H1 (cell line): ENCODE measurements around the gene TFF2. TPM values are rescaled to one million over a fixed set of nuclear protein-coding genes. Genes with fewer than 3 reads are reported as not detected.

Source experiments
- CTCF ChIA-PET: fragments of 300-600 bp; sonication (Branson Sonifier 250); formaldehyde crosslinking; loops from one replicate; lab custom pipeline; 2021; ENCODE audit not compliant: partially characterized antibody; lab: Charles Lee
- POLR2A ChIA-PET: fragments of 300-600 bp; sonication (Branson Sonifier 250); formaldehyde crosslinking; loops from one replicate; lab custom pipeline; 2021; ENCODE audit warnings: inconsistent platforms; ENCODE audit not compliant: partially characterized antibody; lab: Charles Lee
- DNase-seq, 2 experiments: peaks; one replicate each; pipeline versions ENCODE4 v3.0.0 to v3.0.0-alpha.2; 2010 to 2022; ENCODE audit warnings: low spot score in 2 of 2, low read depth in 1 of 2, mixed read lengths in 1 of 2
- FAIRE-seq: peaks from 2 replicates; lab custom pipeline; 2011; peaks lifted over from hg19 to GRCh38; lab: Jason Lieb, UNC
- H2AFZ ChIP-seq: 2 replicates; pipeline ENCODE4 v1.8.1; 2012; ENCODE audit warnings: low read length, inconsistent platforms
- H2AK5ac ChIP-seq: 2 replicates; pipeline ENCODE4 v1.6.1; 2013; ENCODE audit warnings: low read depth, low read length
- H2BK120ac ChIP-seq: replicated peaks from 2 replicates; pipeline ENCODE3; 2013; ENCODE audit warnings: low read depth, low read length, inconsistent platforms
- H2BK12ac ChIP-seq: 2 replicates; pipeline ENCODE4 v1.6.1; 2013; ENCODE audit warnings: low read depth, low read length
- H2BK15ac ChIP-seq: 2 replicates; pipeline ENCODE4 v1.6.1; 2013; ENCODE audit warnings: low read length
- H2BK20ac ChIP-seq: 2 replicates; pipeline ENCODE4 v1.6.1; 2013; ENCODE audit warnings: low read length
- H2BK5ac ChIP-seq: 2 replicates; pipeline ENCODE4 v1.6.1; 2013; ENCODE audit warnings: low read depth, low read length
- H3K14ac ChIP-seq: 2 replicates; pipeline ENCODE4 v1.6.1; 2013; ENCODE audit warnings: inconsistent platforms; ENCODE audit not compliant: insufficient read length
- H3K18ac ChIP-seq: 2 replicates; pipeline ENCODE4 v1.6.1; 2013; ENCODE audit warnings: low read length; ENCODE audit errors: extremely low read depth
- H3K23ac ChIP-seq: 2 replicates; pipeline ENCODE4 v1.6.1; 2013; ENCODE audit warnings: inconsistent platforms; ENCODE audit not compliant: insufficient read length
- H3K23me2 ChIP-seq: 2 replicates; pipeline ENCODE4 v1.6.1; 2013; ENCODE audit warnings: low read depth, low read length
- H3K27ac ChIP-seq: 2 replicates; pipeline ENCODE4 v1.6.1; 2011; ENCODE audit warnings: low read depth, low read length, inconsistent platforms
- H3K27me3 ChIP-seq, 4 experiments: replicated peaks in 1 of 4; 1 replicate in 1 of 4; 2 replicates in 3 of 4; pipeline versions ENCODE4 v1.6.1 to v1.8.1; 2011 to 2013; ENCODE audit warnings: low read length in 3 of 4, mild to moderate bottlenecking in 3 of 4, inconsistent platforms in 2 of 4, mixed read lengths in 2 of 4, moderate library complexity in 1 of 4; ENCODE audit not compliant: control insufficient read depth in 3 of 4, insufficient read depth in 3 of 4; ENCODE audit errors: extremely low read depth in 1 of 4
- H3K36me3 ChIP-seq, 4 experiments: 2 replicates each; pipeline versions ENCODE4 v1.6.1 to v1.8.1; 2011 to 2013; ENCODE audit warnings: mild to moderate bottlenecking in 4 of 4, low read length in 3 of 4, moderate library complexity in 2 of 4, control low read depth in 1 of 4, inconsistent platforms in 1 of 4; ENCODE audit not compliant: insufficient read depth in 4 of 4, control insufficient read depth in 2 of 4
- H3K4ac ChIP-seq: replicated peaks from 2 replicates; pipeline ENCODE3; 2013; ENCODE audit warnings: low read length, low read depth, mixed read lengths, inconsistent platforms; ENCODE audit not compliant: insufficient read length
- H3K4me1 ChIP-seq, 4 experiments: replicated peaks in 1 of 4; 1 replicate in 1 of 4; 2 replicates in 3 of 4; pipeline versions ENCODE4 v1.6.1 to v1.8.1; 2011 to 2013; ENCODE audit warnings: low read length in 3 of 4, inconsistent platforms in 2 of 4, mixed read lengths in 1 of 4; ENCODE audit not compliant: insufficient read depth in 4 of 4, control insufficient read depth in 3 of 4
- H3K4me2 ChIP-seq, 2 experiments: 2 replicates each; pipeline versions ENCODE4 v1.6.1 to v1.8.1; 2011 to 2013; ENCODE audit warnings: low read depth in 2 of 2, low read length in 2 of 2, control low read depth in 1 of 2, inconsistent platforms in 1 of 2, mild to moderate bottlenecking in 1 of 2; ENCODE audit not compliant: insufficient read depth in 1 of 2
- H3K4me3 ChIP-seq, 4 experiments: fragments of 200-600, 300-600 bp in 1 of 4; sonication (generic), shearing (Covaris generic), sonication (Bioruptor Twin) in 1 of 4; 2 replicates each; pipeline versions ENCODE4 v1.5.1 to v1.8.1; 2011 to 2016; ENCODE audit warnings: low read length in 4 of 4, low read depth in 3 of 4, control low read depth in 2 of 4, inconsistent platforms in 2 of 4, mild to moderate bottlenecking in 2 of 4, mixed read lengths in 1 of 4, moderate library complexity in 1 of 4; ENCODE audit not compliant: insufficient read depth in 2 of 4; ENCODE audit errors: extremely low read depth in 1 of 4
- H3K56ac ChIP-seq: replicated peaks from 2 replicates; pipeline ENCODE3; 2013; ENCODE audit warnings: low read depth, mild to moderate bottlenecking, mixed read lengths, low read length, inconsistent platforms; ENCODE audit not compliant: insufficient read length
- H3K79me1 ChIP-seq: 2 replicates; pipeline ENCODE4 v1.6.1; 2013; ENCODE audit warnings: low read depth, low read length, control low read depth
- H3K79me2 ChIP-seq, 2 experiments: 2 replicates each; pipeline versions ENCODE4 v1.6.1 to v1.8.1; 2012 to 2013; ENCODE audit warnings: low read length in 2 of 2, mild to moderate bottlenecking in 2 of 2, inconsistent platforms in 1 of 2; ENCODE audit not compliant: insufficient read depth in 2 of 2, control insufficient read depth in 1 of 2
- H3K9ac ChIP-seq, 4 experiments: replicated peaks in 1 of 4; 1 replicate in 1 of 4; 2 replicates in 3 of 4; pipeline versions ENCODE4 v1.6.1 to v1.8.1; 2011 to 2013; ENCODE audit warnings: low read depth in 3 of 4, low read length in 3 of 4, control low read depth in 2 of 4, mild to moderate bottlenecking in 2 of 4, moderate library complexity in 2 of 4, inconsistent platforms in 1 of 4; ENCODE audit errors: extremely low read depth in 1 of 4
- H3K9me3 ChIP-seq, 2 experiments: 2 replicates each; pipeline versions ENCODE4 v1.6.1 to v1.8.1; 2012 to 2013; ENCODE audit warnings: mild to moderate bottlenecking in 2 of 2, moderate library complexity in 2 of 2, control low read depth in 1 of 2, inconsistent platforms in 1 of 2, low read depth in 1 of 2, low read length in 1 of 2, mixed read lengths in 1 of 2; ENCODE audit not compliant: insufficient read depth in 2 of 2
- H4K20me1 ChIP-seq, 2 experiments: replicated peaks in 1 of 2; 2 replicates each; pipeline versions ENCODE3 to v1.8.1; 2011 to 2013; ENCODE audit warnings: inconsistent platforms in 2 of 2, low read length in 2 of 2, mild to moderate bottlenecking in 1 of 2; ENCODE audit not compliant: insufficient read depth in 2 of 2, control insufficient read depth in 1 of 2
- H4K5ac ChIP-seq: 2 replicates; pipeline ENCODE4 v1.6.1; 2013; ENCODE audit warnings: low read length, low read depth, mixed read lengths, inconsistent platforms; ENCODE audit not compliant: insufficient read length
- H4K8ac ChIP-seq: 2 replicates; pipeline ENCODE4 v1.8.0; 2013; ENCODE audit warnings: mild to moderate bottlenecking, moderate library complexity, low read length, inconsistent platforms; ENCODE audit not compliant: insufficient read depth; ENCODE audit errors: extremely low read depth
- H4K91ac ChIP-seq: replicated peaks from 2 replicates; pipeline ENCODE3; 2013; ENCODE audit warnings: low read length, mixed read lengths, inconsistent platforms; ENCODE audit not compliant: insufficient read length
- BCL11A ChIP-seq, 2 experiments: IDR thresholded peaks; one replicate each; pipeline ENCODE4 v1.6.1; 2011; ENCODE audit warnings: low read depth in 2 of 2, low read length in 2 of 2, mild to moderate bottlenecking in 2 of 2
- GTF2F1 ChIP-seq: IDR thresholded peaks from 2 replicates; pipeline ENCODE4 v1.6.1; 2012; ENCODE audit warnings: low read depth, low read length, improper control_type of control experiment, borderline replicate concordance
- RAD21 ChIP-seq, 2 experiments: IDR thresholded peaks in 1 of 2; conservative IDR thresholded peaks in 1 of 2; 2 replicates each; pipeline ENCODE4 v1.6.1; 2011; ENCODE audit warnings: low read depth in 2 of 2, low read length in 2 of 2, improper control_type of control experiment in 1 of 2, inconsistent platforms in 1 of 2, mild to moderate bottlenecking in 1 of 2, moderate library complexity in 1 of 2
- SP2 ChIP-seq: IDR thresholded peaks from 2 replicates; pipeline ENCODE4 v1.6.1; 2012; ENCODE audit warnings: mild to moderate bottlenecking, low read length, inconsistent platforms
- SRF ChIP-seq: IDR thresholded peaks from 2 replicates; pipeline ENCODE4 v1.6.1; 2011; ENCODE audit warnings: mild to moderate bottlenecking, low read depth, low read length, moderate library complexity
- TAF1 ChIP-seq: IDR thresholded peaks from 2 replicates; pipeline ENCODE4 v1.6.1; 2011; ENCODE audit warnings: mild to moderate bottlenecking, low read depth, low read length
- WGBS, 2 experiments: shearing (Covaris generic) in 1 of 2; methylation state at CpG; one replicate each; pipeline versions ENCODE4 v1.1.6 to v1.1.7; 2013 to 2015; ENCODE audit warnings: low lambda C conversion rate in 2 of 2, mixed read lengths in 2 of 2, inconsistent platforms in 1 of 2, low coverage in 1 of 2, missing lambda C conversion rate in 1 of 2; ENCODE audit not compliant: insufficient replicate concordance in 2 of 2, insufficient coverage in 1 of 2, insufficient read length in 1 of 2; ENCODE audit errors: extremely low coverage in 1 of 2, missing lambda C conversion rate in 1 of 2; 5-methylcytosine and 5-hydroxymethylcytosine counted together
- polyA plus RNA-seq, 7 experiments: library from polyadenylated mRNA; depleted of rRNA in 3 of 7; stranded (reverse) in 5 of 7; unstranded in 2 of 7; fragments of >200 nt in 5 of 7; fragments of 200-250 nt in 2 of 7; gene quantifications; 1 replicate in 5 of 7; 2 replicates in 1 of 7; 4 replicates in 1 of 7; pipeline versions ENCODE4 v1.2.1 to v1.2.3, GENCODE V29; 2011 to 2013; ENCODE audit warnings: missing spikeins in 2 of 7, mixed read lengths in 2 of 7
- total RNA-seq: library from RNA; stranded (reverse); fragmentation: NEBNext Ultra II Directional; extraction: Animal tissue kit (Norgen Biotek cat#: 25700); gene quantifications from 2 replicates; pipeline ENCODE4 v1.2.1, GENCODE V29; 2021

TFF2 gene
- total and polyA plus RNA-seq, 2 of the 8 experiments (the other 6 are each of a cell fraction or from before 2014, with no cell fraction given), result not detected

DNA sequence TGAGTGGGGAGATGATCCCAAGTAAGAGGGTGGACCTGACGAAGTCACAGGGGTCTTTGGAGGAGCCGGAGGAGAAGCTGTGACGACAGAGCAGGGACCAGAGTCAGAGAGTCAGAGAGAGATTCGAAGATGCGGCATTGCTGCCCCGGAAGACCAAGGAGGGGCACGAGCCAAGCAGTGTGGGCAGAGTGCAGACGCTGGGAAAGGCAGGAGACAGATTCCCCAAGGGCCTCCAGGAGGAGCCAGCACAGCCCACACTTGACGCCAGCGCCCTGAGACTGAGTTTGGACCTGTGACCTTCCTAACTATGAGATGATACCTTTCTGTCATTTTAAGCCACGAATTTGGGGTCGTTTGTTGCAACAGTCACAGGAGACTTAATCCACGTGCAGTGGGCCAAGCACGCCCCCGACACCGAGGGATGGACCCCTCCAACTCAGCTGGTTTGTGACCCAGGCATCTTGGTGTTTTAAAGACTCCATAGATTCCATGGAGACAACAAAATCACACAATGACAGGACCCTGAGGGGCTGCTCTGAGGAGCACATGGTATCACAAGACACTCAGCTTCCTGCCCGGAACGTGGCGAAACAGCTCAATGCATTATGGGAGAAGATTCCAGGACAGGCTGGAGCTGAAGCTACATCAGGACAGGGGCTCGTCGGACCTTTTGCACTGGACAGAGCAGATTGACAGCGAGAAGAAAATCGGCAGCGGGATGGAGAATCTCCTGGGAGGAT, 26.6 kb upstream of the TFF2 start:
- H3K27ac ChIP-seq, result no peak overlapping the region
- no peak overlapping the region for H3K4me3 ChIP-seq
- CTCF ChIA-PET, result interaction anchor here (1.2 to 3.2 kb wide), 7 partner anchors 10 to 232 kb away, joined by 3 to 16 read pairs (median 7); partner anchors contain the start of gene TFF1
- H4K20me1 ChIP-seq, result no peaks in the 10 kb centered on the region
- H3K9me3 ChIP-seq, result no peaks in the 10 kb centered on the region
- no peak overlapping the region for H3K9ac ChIP-seq
- H3K36me3 ChIP-seq, result no peaks in the 10 kb centered on the region
- H2BK12ac ChIP-seq, result peak overlapping the region; percentile 39; the same call in 1 of the 2 replicates
- FAIRE-seq (no peak), DNase-seq (no peak)
- H3K18ac ChIP-seq, result no peak overlapping the region
- no peak overlapping the region for H2BK120ac ChIP-seq
- H3K79me2 ChIP-seq, result no peaks in the 10 kb centered on the region
- H3K79me1 ChIP-seq, result no peaks in the 10 kb centered on the region; the same call in 1 of the 2 replicates
- no peak overlapping the region for H4K8ac ChIP-seq
- no peak overlapping the region for H3K4ac ChIP-seq
- no peaks in the 10 kb centered on the region; a peak in 1 of 7 replicates for H3K27me3 ChIP-seq
- H4K91ac ChIP-seq, result no peak overlapping the region
- no peak overlapping the region for H2BK15ac ChIP-seq
- H4K5ac ChIP-seq, result no peak overlapping the region
- no peak overlapping the region for H3K23ac ChIP-seq
- H3K4me2 ChIP-seq, result no peak overlapping the region
- POLR2A ChIA-PET, result interaction anchor here (1.5 kb wide), 1 partner anchor 9 kb away, joined by 6 read pairs; no protein-coding TSS in a partner anchor
- H3K23me2 ChIP-seq, result no peaks in the 10 kb centered on the region
- peaks cover 0 to 7% (median 0%) of the 10 kb centered on the region in 4 experiments; a peak in 5 of 7 replicates for H3K4me1 ChIP-seq
- H2BK20ac ChIP-seq, result no peak overlapping the region
- H2AK5ac ChIP-seq, result no peak overlapping the region
- no peak overlapping the region for H3K14ac ChIP-seq
- TF ChIP-seq SRF, result no peak
- no peak for TF ChIP-seq RAD21 (IDR thresholded peaks at IDR 0.05 in 1 of 2, conservative IDR thresholded peaks at IDR 0.05 in 1 of 2; ENCODE audit: low read depth in 2 of 2, low read length in 2 of 2)
- no peak for TF ChIP-seq GTF2F1
- no peak for TF ChIP-seq SP2
- no peak for TF ChIP-seq BCL11A (IDR thresholded peaks at IDR 0.05; ENCODE audit: low read depth in 2 of 2, low read length in 2 of 2)
- no peak for TF ChIP-seq TAF1
- no peak overlapping the region for H2AFZ ChIP-seq
- H2BK5ac ChIP-seq, result no peak overlapping the region
- H3K56ac ChIP-seq, result no peak overlapping the region
- 88% methylated on average over 24 of the region's 24 CpGs; no CpG with 5 or more reads in 1 of the 2 experiments for WGBS, 2 experiments
